K562 (cell line): Measurements from ENCODE around the gene PTCH1.

Experiments used
- BRCA1 ChIP-seq, 2 experiments: fragments of 450-650 bp in 1 of 2; sonication (generic) in 1 of 2; formaldehyde crosslinking in 1 of 2; IDR thresholded peaks; 2 replicates each; pipeline versions ENCODE4 v1.5.0 to v1.6.1; 2017 to 2020; ENCODE audit warnings: mild to moderate bottlenecking in 1 of 2, missing genetic modification reagents in 1 of 2
- ZNF239 ChIP-seq: fragments of 250-450 bp; sonication (Bioruptor Pico); IDR thresholded peaks from 2 replicates; pipeline ENCODE4 v1.4.0; 2020; ENCODE audit warnings: mild to moderate bottlenecking
- TF ChIP-seq, protein P1 (sequence below), 3 experiments: IDR thresholded peaks in 2 of 3; conservative IDR thresholded peaks in 1 of 3; 2 replicates each; pipeline ENCODE4 v1.5.1; 2011 to 2012; ENCODE audit warnings: low read length in 3 of 3, mild to moderate bottlenecking in 3 of 3, control low read depth in 2 of 3, improper control_type of control experiment in 1 of 3, inconsistent platforms in 1 of 3, low read depth in 1 of 3, mixed read lengths in 1 of 3, moderate library complexity in 1 of 3; ENCODE audit not compliant: insufficient read depth in 2 of 3

DNA sequence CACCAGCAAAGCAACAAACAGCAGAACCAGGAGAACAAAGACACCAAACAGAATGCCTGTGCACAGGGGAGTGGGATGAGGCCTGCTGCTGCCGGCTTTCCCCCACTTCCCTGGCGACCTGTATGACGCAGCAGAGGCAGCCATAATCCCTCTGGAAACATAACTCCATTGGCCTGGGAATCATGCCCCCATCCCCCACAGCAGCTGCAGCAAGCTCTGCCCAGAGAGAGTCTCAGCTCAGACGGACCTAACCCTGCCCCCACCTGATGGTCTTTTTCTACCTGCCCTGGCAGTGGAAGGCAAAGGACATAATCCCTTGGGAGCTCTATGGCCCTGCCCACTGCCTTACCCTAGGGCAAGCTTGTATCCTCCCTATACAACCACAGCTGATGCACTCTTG is 117.5 kb downstream of the PTCH1 start:
- TF ChIP-seq ZNF239 (no peak), BRCA1 (IDR thresholded peaks at IDR 0.05) (no peak), BRCA1 (CRISPR knock-in tag; IDR thresholded peaks at IDR 0.05) (no peak)
- TF ChIP-seq, protein P1, sequence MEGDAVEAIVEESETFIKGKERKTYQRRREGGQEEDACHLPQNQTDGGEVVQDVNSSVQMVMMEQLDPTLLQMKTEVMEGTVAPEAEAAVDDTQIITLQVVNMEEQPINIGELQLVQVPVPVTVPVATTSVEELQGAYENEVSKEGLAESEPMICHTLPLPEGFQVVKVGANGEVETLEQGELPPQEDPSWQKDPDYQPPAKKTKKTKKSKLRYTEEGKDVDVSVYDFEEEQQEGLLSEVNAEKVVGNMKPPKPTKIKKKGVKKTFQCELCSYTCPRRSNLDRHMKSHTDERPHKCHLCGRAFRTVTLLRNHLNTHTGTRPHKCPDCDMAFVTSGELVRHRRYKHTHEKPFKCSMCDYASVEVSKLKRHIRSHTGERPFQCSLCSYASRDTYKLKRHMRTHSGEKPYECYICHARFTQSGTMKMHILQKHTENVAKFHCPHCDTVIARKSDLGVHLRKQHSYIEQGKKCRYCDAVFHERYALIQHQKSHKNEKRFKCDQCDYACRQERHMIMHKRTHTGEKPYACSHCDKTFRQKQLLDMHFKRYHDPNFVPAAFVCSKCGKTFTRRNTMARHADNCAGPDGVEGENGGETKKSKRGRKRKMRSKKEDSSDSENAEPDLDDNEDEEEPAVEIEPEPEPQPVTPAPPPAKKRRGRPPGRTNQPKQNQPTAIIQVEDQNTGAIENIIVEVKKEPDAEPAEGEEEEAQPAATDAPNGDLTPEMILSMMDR (IDR thresholded peaks at IDR 0.05 in 2 of 3, conservative IDR thresholded peaks at IDR 0.05 in 1 of 3; ENCODE audit: insufficient read depth in 2 of 3, low read depth in 1 of 3, low read length in 3 of 3) = no peak
